HG02981 (cell line): ENCODE data around the gene SLC24A3.

Source experiments
- ATAC-seq: cut with Tn5 transposase; IDR thresholded peaks from one replicate; pipeline ENCODE4 v1.9.1; 2021; ENCODE audit warnings: mild to moderate bottlenecking, moderate library complexity; ENCODE audit not compliant: unreplicated experiment

SLC24A3 gene

DNA sequence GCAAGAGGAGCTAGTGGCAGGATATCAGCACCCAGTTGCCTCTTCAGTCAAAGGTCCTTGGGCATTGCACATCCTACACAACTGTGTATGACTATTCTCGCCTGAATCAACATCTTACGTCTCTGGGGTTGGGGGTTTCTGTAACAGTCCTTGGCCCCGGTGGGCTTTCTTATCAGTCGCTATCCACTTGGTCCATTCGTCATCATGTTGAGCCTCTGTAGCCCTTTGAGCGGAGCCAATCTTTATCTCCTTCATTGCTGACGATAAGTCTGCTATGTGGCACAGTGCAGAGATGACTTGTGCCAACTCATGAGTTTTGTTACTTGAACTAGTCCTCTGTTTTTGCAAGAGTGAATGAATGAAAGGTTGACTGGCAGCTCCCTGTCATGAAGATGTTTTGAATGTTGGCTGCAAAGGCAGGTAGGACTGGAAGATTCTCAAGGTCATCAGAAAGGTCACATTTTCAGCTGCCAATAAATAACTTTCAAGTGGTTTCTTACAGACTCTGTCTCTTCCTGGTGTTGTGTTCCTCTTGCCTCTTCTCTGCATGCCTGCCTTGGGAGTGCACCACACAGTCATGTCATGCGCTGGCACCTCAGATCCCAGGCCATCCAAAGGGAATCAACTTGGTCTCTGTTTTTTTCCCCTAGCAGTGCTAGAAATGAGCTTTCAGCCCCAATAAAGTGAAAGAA lies 238.9 kb downstream of the SLC24A3 start:
- ATAC-seq = no peak

DNA sequence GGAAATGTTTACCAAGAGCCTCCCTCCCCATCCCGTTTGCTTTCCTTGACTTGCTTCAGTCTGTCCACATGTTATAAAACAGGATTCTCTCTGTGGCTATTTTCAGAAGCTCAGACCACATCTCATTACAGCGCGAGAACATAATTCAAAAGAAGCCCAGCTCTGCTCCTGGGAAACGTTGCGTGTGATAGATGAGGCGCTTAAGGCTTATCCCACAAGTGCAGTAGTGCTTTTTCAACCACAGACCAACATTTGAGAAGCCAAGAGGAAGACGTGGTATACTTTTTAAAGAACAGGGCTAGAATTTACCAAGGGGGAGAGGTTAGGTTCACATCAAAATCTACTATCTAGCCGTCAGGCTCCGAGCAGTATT lies 239.5 kb downstream of the SLC24A3 start:
- ATAC-seq = no peak

DNA sequence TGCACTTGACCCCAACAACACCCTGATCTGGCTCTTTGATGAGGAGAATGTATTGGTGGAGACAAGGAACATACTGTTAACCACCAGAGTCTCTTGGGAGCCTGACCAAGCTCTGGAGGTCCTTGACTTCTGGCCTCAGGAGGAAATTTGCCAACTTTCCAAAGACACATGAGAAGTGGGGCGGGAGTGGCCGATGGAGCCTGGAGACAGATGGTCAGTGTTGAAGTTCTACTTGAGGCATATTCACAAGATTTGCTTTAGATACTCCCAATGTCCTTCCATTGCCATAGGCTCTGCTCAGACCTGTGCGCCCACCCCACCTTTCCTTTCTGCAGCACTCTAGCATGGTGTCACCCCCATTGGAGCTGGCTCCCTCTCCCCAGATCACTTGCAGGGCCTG lies 241.0 kb downstream of the SLC24A3 start:
- no peak for ATAC-seq

- ATAC-seq = no peak
These were observed 241.4 kb downstream of the SLC24A3 start for GRCh38 chr20:19453862-19454261.

DNA sequence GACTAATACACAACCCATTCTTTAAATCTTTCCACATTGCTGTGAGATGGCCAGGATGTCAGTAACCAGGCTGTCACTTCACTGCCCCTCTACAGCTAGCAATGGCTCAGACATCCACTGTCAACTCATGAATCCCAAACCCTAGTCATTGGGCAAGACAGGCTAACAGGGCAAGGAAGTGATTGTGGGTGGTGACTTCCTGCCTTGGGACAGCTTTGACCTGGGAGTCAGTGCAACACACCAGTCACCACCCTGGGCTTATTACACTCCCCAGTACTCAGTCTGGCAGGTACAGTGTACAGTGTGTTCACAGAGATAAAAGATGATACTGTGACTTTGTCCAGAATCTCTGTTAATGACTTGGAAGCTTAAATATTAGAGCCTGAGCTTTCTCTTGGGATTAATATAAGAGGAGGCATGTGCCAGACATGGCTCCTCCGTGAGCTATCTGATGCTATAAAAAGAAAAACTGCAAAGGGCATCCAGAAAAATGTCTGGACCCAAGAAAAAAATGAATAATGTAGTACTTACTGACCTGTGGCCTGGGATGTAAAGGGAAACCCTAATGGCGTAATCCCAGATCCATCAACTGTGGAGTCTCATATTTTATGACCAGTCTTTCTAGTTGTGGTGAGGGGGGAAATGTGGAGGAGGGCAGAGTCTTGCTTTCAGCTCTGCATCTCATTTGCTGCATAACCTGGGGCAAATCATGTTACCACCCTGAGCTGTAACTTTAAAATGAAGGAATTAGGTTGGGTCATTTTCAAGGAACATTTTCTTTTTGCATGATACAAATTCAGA lies 244.4 kb downstream of the SLC24A3 start:
- ATAC-seq = no peak

- ATAC-seq = no peak
These were observed 245.2 kb downstream of the SLC24A3 start for GRCh38 chr20:19457611-19458010.

DNA sequence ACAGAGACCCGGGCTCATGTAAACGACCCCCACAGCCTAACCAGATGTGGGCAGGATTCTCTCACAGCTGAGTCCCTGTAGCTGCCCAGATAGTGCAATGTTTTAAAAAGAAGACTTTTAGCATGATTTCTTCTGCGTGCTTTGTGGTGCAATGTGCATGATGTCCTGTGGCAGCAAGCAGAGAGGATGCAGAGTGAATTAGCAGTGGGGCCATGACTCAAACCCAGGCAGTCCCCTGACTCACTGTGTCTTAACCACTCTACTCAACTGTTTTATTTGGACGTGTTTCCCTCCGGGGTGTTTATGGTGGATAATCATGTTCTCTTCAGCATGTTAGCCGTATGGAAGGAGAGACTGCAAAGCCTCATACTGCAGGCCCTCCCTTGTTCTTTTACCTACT lies 247.9 kb downstream of the SLC24A3 start:
- ATAC-seq = no peak

DNA sequence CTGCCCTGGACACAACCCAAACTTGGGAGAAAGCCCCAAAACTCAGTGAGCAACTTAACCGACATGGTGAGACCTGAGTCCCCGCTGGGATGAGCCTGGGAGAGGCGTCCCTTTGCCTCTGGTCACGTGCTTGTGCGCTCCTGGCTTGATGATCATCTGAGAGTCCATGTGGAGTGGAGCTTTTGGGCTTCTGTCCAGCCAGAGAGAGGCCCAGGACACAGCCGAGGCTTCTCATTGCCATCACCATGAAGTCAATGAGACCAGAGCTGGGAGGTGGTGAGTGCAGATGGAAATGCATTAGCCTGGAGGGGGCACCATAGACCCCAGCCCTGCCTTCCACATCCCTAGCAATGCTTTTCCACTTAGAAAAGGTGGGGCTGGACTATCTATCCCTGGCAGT lies 250.0 kb downstream of the SLC24A3 start:
- ATAC-seq = no peak

- no peak for ATAC-seq
These were observed 251.2 kb downstream of the SLC24A3 start for GRCh38 chr20:19463597-19463996.

GRCh38 chr20:19465536-19465935 lies 253.1 kb downstream of the SLC24A3 start:
- no peak for ATAC-seq

DNA sequence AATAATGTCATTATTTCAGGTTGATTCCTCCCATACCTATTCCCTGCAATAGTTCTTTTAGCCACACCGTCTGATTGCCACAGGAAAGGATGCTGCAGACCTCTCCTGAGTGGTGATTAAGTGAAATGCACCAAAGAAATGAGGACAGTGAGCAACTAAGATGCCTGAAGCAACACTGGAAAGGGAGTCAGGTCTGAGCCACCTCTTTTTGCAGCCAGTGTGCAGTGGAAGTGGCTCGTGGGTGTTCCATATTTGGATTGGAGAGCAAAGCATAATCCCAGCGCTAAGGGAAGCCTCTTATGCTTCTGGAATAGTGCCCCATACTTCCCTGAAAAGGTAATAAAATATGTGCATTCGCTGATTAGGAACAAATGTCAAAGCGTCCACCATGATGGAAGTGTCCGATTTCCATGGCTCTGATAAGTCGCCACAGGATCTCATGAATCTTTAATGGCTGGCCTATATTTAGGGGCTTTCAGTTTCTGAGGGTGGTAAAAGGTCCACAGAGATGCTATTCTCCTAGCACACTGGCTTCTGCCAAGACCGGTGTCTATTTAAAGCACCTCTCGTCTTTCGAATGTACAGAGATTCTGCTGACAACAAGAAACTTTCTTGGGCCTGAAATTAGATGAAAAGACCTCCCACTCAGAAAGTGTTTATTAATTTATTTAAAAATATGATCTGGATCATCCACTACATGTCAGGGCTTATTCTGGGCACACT lies 253.9 kb downstream of the SLC24A3 start:
- no peak for ATAC-seq

GRCh38 chr20:19473216-19473921 lies 260.9 kb downstream of the SLC24A3 start:
- ATAC-seq = no peak

DNA sequence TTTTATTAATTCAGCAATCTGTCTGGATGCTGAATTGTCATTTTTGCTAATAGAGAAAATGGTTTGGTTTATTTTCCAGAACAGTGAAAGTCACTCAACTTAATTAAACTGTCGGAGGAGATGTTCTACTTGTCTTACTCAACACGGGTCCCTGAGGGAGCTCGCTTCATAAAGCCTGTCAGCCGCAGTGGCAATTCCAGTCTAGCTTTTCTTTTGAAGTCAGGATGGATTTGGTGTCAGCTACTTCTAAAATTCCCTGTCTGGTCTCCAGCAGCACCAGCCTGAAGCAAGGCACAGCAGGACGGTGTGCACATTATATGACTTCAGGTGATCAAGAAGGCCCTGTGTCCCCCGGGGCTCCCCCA lies 261.5 kb downstream of the SLC24A3 start:
- ATAC-seq = no peak

DNA sequence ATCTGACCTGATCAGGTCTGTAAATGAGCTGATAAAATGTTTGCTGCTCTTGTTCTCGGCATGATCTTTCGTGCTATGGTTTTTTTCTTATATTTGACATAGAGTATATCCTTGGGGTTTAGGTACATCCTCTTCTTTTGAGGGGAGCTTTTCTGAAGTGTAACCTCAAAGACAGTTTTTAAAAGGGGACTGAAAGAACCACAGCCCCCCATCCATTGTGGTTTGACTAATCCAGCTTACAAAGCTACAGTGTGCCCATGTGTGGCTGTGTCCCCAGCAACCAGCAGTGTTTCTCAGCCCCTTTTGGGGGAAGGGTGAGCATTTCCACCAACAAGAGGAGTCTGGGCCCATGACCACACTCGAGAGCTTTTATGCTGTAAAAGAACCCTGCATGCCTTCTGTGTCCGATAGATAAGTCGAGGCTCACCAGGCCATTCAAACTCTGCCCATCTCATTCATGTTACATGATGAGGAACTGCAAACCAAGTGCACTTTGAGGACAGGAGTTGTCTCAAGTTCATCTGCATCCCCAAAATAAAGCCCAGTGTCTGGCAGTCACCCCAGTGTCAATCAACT lies 266.0 kb downstream of the SLC24A3 start:
- no peak for ATAC-seq

GRCh38 chr20:19482726-19483125 lies 270.3 kb downstream of the SLC24A3 start:
- no peak for ATAC-seq

DNA sequence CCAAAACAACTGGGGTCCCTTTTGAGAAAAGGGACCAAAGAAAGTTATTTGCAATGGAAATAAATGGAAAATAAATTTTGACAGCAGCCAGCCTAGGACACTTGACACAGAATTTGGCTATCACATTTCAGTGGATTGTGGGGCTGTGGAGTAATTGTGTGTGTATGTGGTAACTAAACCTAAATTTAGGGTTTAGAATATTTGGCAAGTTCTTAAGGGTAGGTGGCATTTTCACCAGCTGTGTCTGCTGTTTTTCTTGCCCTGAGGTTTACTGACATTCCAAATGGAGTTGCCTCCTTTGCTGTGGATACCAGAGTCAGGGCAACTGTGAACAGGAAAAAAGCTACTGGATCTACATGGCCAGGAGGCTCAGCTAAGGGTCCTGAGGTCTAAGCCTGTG lies 270.9 kb downstream of the SLC24A3 start:
- ATAC-seq = no peak

- no peak for ATAC-seq
These were observed 274.0 kb downstream of the SLC24A3 start for GRCh38 chr20:19486446-19486845.

GRCh38 chr20:19487420-19487819 lies 275.0 kb downstream of the SLC24A3 start:
- ATAC-seq = no peak

DNA sequence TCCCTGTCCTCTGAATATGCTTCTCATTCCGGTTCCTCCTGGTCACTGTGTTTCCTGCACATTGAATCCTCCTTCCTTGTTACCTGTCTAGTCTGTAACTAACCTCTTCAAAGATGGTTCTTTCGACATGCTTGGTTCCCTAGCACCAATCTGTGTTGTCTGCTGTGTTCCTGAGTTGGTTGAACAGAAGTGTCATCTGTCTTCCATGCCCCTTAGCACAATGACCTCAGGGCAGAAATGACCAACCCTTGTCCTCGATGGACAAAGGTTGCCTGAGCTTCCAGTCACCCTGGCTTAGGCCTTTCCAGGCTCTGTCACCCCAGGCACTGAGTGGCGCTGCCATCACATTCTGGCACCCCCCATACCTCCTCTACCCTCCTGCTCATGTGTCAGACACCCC lies 278.8 kb downstream of the SLC24A3 start:
- ATAC-seq = no peak

- no peak for ATAC-seq
These were observed 279.7 kb downstream of the SLC24A3 start for GRCh38 chr20:19492116-19492515.
